Posterior vena cava (tissue), 2 donors: ENCODE data around the gene TMEM238. TPM values are rescaled to one million over a fixed set of nuclear protein-coding genes. Genes with fewer than 3 reads are reported as not detected.

ENCODE experiments used
- DNase-seq: peaks from one replicate; pipeline ENCODE4 v3.0.0-alpha.2; 2020; ENCODE audit warnings: low spot score
- intact Hi-C, 2 donors: fragments of 100-400 bp; cut with DNase I; formaldehyde crosslinking; loops; one replicate each; pipeline versions ENCODE4 v1.14.1 to v1.14.2; 2022 to 2023
- total RNA-seq, 2 donors: library from RNA; stranded (reverse); fragmentation: NEBNext Ultra II Directional; extraction: Animal tissue kit (Norgen Biotek cat#: 25700); gene quantifications; one replicate each; pipeline ENCODE4 v1.2.1, GENCODE V29; 2021
- donor health status: DM: yes; HTN: yes; CAD: no.
- donor health status: DM: yes; HTN: yes; CAD: no.

TMEM238 gene
- total RNA-seq, 2 donors from 2014 or later, result 0.69 to 0.90 TPM

GRCh38 chr19:55384920-55385723 lies 1.0 kb upstream of the TMEM238 start:
- intact Hi-C loops, result loop anchor here in 1 of 2 donors (5.0 kb wide), 1 partner anchor 83 kb away; no protein-coding TSS in a partner anchor

GRCh38 chr19:55383279-55384130 lies 587 bp downstream of the TMEM238 start:
- peak; percentile 87 for DNase-seq
- intact Hi-C loops, result loop anchor here in 1 of 2 donors (5.0 kb wide), 1 partner anchor 81 kb away; no protein-coding TSS in a partner anchor

More at GRCh38 chr19:55384920-55385723, 1.0 kb upstream of the TMEM238 start:
- peak; percentile 98 for DNase-seq

- intact Hi-C loops, result loop anchor here in 1 of 2 donors (5.0 kb wide), 1 partner anchor 80 kb away; no protein-coding TSS in a partner anchor
- no peak for DNase-seq
Observed at GRCh38 chr19:55382522-55383054, 1.5 kb downstream of the TMEM238 start.

- intact Hi-C loops, result loop anchor here in 1 of 2 donors (5.0 kb wide), 1 partner anchor 80 kb away; no protein-coding TSS in a partner anchor
- no peak for DNase-seq
Observed at GRCh38 chr19:55382013-55382412, 2.1 kb downstream of the TMEM238 start.

- intact Hi-C loops, result no loop called here
- DNase-seq, result no peak
Observed at GRCh38 chr19:55379174-55379573, 4.9 kb downstream of the TMEM238 start.

GRCh38 chr19:55377356-55378131 lies 6.5 kb downstream of the TMEM238 start:
- intact Hi-C loops, result no loop called here
- no peak for DNase-seq

GRCh38 chr19:55376241-55376933 lies 7.7 kb downstream of the TMEM238 start, which contains the start of gene TMEM190:
Gene TMEM190, plus strand, starts transcription at chr19:55376826. Its CDS starts 28 bp downstream, at chr19:55376854.
- DNase-seq, result no peak
- intact Hi-C loops, result no loop called here

- intact Hi-C loops, result no loop called here
- DNase-seq, result no peak
Observed at GRCh38 chr19:55373993-55374757, 9.9 kb downstream of the TMEM238 start.

- no peak for DNase-seq
- intact Hi-C loops, result no loop called here
Observed at GRCh38 chr19:55373306-55373992, 10.6 kb downstream of the TMEM238 start.

GRCh38 chr19:55372316-55373081 lies 11.6 kb downstream of the TMEM238 start:
- DNase-seq, result no peak
- intact Hi-C loops, result no loop called here

GRCh38 chr19:55370305-55370988 lies 13.6 kb downstream of the TMEM238 start, which contains the start of gene IL11:
Gene IL11, minus strand, starts transcription at chr19:55370463. Its CDS starts 153 bp downstream, at chr19:55370310.
- no peak for DNase-seq
- intact Hi-C loops, result no loop called here

- no peak for DNase-seq
- intact Hi-C loops, result no loop called here
Observed at GRCh38 chr19:55369653-55370304, 14.3 kb downstream of the TMEM238 start.

- intact Hi-C loops, result no loop called here
- no peak for DNase-seq
Observed at GRCh38 chr19:55368701-55369563, 15.2 kb downstream of the TMEM238 start.

GRCh38 chr19:55368106-55368505 lies 16.0 kb downstream of the TMEM238 start:
- intact Hi-C loops, result no loop called here
- no peak for DNase-seq
